ENCODE measurements around the gene SBNO1.

DNA sequence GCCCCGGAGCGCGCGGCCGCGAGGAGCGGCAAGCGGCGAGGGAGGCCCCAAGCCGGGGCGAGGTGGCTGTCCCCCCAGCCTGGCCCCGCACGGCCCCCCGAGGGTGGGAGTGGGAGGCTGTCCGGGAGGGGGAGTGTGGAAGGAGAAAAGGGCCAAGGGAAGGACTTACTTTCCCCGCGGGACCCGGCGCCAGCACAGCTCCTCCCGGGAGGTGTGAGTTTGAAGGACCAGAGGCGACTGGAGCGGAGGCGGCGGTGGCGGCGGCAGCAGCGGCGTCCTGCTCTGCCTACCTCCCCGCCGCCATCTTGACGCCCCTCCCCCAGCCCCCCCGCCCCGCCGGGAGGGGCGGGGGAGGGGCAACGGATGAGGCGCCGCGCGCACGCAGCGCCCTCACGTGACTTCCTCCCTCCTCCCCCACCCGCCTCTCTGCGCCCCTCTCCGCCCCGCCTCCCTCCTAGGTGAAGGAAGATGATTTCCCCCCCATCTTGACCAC is at the start of gene SBNO1:
- TF ChIP-seq CTCF (IDR thresholded peaks at IDR 0.05) (no peak), POLR2A (IDR thresholded peaks at IDR 0.05) (peak; percentile 73)
